22Rv1 (cell line): ENCODE results near the gene MRTFB.
A peak's percentile ranks its signal among the peaks of the same experiment; 100 is the strongest.

ENCODE experiments used
- H3K27ac ChIP-seq: fragments of 450-650 bp; 2 replicates; pipeline ENCODE4 v1.5.1; 2017
- ZFX ChIP-seq: fragments of 450-650 bp; IDR thresholded peaks from 2 replicates; pipeline ENCODE4 v1.6.1; 2017; ENCODE audit warnings: antibody characterized with exemption, borderline replicate concordance
- TF ChIP-seq, protein P1 (sequence below): fragments of 450-650 bp; IDR thresholded peaks from 2 replicates; pipeline ENCODE4 v1.5.1; 2017; ENCODE audit warnings: mild to moderate bottlenecking

The MRTFB gene

GRCh38 chr16:14198572-14198971 is 127.5 kb downstream of the MRTFB start:
- TF ChIP-seq ZFX = no peak
- TF ChIP-seq, protein P1, sequence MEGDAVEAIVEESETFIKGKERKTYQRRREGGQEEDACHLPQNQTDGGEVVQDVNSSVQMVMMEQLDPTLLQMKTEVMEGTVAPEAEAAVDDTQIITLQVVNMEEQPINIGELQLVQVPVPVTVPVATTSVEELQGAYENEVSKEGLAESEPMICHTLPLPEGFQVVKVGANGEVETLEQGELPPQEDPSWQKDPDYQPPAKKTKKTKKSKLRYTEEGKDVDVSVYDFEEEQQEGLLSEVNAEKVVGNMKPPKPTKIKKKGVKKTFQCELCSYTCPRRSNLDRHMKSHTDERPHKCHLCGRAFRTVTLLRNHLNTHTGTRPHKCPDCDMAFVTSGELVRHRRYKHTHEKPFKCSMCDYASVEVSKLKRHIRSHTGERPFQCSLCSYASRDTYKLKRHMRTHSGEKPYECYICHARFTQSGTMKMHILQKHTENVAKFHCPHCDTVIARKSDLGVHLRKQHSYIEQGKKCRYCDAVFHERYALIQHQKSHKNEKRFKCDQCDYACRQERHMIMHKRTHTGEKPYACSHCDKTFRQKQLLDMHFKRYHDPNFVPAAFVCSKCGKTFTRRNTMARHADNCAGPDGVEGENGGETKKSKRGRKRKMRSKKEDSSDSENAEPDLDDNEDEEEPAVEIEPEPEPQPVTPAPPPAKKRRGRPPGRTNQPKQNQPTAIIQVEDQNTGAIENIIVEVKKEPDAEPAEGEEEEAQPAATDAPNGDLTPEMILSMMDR = no peak
- no peak overlapping the region for H3K27ac ChIP-seq

DNA sequence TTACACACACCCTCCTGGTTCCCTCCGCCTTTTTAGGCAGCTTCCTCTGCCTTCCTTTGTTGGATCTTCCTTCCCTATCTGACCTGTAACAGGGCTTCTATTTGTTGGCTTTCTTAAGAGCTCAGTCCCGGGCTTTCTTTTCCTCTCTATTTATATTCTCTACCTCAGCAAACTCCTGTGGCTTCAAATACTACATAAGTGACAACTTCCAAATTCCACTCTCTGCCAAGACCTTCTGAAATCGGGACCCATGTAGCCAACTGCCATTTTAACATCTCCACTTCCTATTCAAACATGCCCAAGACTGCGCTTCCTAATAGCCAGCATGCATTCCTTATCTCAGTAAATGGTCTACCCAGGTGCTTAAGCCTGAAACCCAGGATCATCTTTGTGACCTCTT is 128.1 kb downstream of the MRTFB start:
- no peak overlapping the region for H3K27ac ChIP-seq
- TF ChIP-seq ZFX = no peak
- TF ChIP-seq, protein P1 = no peak

DNA sequence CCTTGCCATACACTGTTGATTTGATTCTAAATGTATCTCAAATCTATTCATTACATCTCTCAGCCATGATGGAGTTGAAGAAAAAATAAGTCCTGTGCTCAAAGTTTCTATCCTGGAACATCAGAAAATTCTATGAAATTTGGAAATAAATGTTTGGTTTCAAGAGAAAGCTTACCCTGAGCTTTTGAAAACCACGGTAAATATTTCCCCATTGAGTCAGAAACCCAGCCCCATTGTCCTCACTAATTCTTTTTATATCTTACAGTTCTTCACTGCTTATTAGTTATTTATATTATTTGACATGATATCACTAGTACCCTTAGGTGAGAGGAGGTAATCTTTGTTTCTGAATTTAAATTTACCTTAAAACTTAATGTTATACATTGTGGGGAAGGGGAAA is 128.5 kb downstream of the MRTFB start:
- TF ChIP-seq, protein P1 = no peak
- no peak for TF ChIP-seq ZFX
- no peak overlapping the region for H3K27ac ChIP-seq

GRCh38 chr16:14202095-14202494 is 131.0 kb downstream of the MRTFB start:
- TF ChIP-seq, protein P1 = no peak
- no peak for TF ChIP-seq ZFX
- H3K27ac ChIP-seq = peak overlapping the region; percentile 38

DNA sequence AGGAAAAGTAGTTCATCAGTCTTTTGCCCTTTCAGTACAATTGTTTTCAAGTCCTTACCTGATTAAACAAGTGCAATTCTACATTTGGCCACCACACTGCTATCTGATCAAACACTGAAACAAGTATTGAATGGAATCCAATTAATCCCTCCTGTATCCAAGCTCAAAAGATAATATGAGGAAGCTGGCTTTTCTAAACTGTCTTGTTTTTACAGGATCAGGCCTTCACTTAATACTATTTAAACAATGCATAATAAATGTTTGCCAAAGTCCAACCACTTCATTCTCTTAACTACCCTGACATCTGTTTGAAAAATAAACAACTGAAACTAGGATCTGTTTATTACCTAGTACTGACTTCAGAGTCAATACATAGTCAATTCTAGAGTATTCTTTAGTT is 131.6 kb downstream of the MRTFB start:
- TF ChIP-seq, protein P1 = peak; percentile 61
- TF ChIP-seq ZFX = no peak
- peak overlapping the region; percentile 38 for H3K27ac ChIP-seq

- TF ChIP-seq ZFX = no peak
- TF ChIP-seq, protein P1 = no peak
- peak overlapping the region; percentile 38 for H3K27ac ChIP-seq
Measured at GRCh38 chr16:14203166-14203565, 132.0 kb downstream of the MRTFB start.

GRCh38 chr16:14205666-14206065 is 134.5 kb downstream of the MRTFB start:
- TF ChIP-seq ZFX = no peak
- TF ChIP-seq, protein P1 = no peak
- H3K27ac ChIP-seq = no peak overlapping the region
